C4-2B (cell line): ENCODE results near the gene GNAT1.

Experiments used
- ZFX ChIP-seq: fragments of 450-650 bp; IDR thresholded peaks from 2 replicates; pipeline ENCODE4 v1.6.1; 2017
- TF ChIP-seq, protein P1 (sequence below): fragments of 450-650 bp; conservative IDR thresholded peaks from 2 replicates; pipeline ENCODE4 v1.5.1; 2017; ENCODE audit warnings: mild to moderate bottlenecking

- TF ChIP-seq, protein P1, sequence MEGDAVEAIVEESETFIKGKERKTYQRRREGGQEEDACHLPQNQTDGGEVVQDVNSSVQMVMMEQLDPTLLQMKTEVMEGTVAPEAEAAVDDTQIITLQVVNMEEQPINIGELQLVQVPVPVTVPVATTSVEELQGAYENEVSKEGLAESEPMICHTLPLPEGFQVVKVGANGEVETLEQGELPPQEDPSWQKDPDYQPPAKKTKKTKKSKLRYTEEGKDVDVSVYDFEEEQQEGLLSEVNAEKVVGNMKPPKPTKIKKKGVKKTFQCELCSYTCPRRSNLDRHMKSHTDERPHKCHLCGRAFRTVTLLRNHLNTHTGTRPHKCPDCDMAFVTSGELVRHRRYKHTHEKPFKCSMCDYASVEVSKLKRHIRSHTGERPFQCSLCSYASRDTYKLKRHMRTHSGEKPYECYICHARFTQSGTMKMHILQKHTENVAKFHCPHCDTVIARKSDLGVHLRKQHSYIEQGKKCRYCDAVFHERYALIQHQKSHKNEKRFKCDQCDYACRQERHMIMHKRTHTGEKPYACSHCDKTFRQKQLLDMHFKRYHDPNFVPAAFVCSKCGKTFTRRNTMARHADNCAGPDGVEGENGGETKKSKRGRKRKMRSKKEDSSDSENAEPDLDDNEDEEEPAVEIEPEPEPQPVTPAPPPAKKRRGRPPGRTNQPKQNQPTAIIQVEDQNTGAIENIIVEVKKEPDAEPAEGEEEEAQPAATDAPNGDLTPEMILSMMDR, result no peak
- no peak for TF ChIP-seq ZFX
These were observed 39.7 kb upstream of the GNAT1 start for GRCh38 chr3:50151728-50152127.
